OCI-LY3 (cell line): ENCODE results near the gene WDR31.

Experiments used
- H2AFZ ChIP-seq: fragments of 200-600, 300-600 bp; shearing (Covaris generic); 2 replicates; pipeline ENCODE4 v1.6.0; 2014; ENCODE audit warnings: antibody characterized with exemption, low read depth, low read length
- H3K27ac ChIP-seq: fragments of 200-600, 300-600 bp; sonication (generic); 2 replicates; pipeline ENCODE4 v1.5.1; 2014; ENCODE audit warnings: mild to moderate bottlenecking, low read length, moderate library complexity, mixed read lengths
- H3K27me3 ChIP-seq: fragments of 200-600, 300-600 bp; sonication (generic); 2 replicates; pipeline ENCODE4 v1.6.1; 2014; ENCODE audit warnings: low read depth, low read length, mixed read lengths
- H3K36me3 ChIP-seq: fragments of 200-600, 300-600 bp; sonication (generic); replicated peaks from 2 replicates; pipeline ENCODE3; 2014; ENCODE audit warnings: low read depth, low read length, mixed read lengths
- H3K4me1 ChIP-seq: fragments of 300-600, 200-600 bp; sonication (generic); 2 replicates; pipeline ENCODE4 v1.6.1; 2014; ENCODE audit warnings: low read length, mixed read lengths
- H3K4me2 ChIP-seq: fragments of 200-600, 300-600 bp; sonication (generic); 2 replicates; pipeline ENCODE4 v1.6.1; 2014; ENCODE audit warnings: low read length, mixed read lengths
- H3K4me3 ChIP-seq: fragments of 300-600, 200-600 bp; sonication (generic); 2 replicates; pipeline ENCODE4 v1.5.1; 2014; ENCODE audit warnings: antibody characterized with exemption, mild to moderate bottlenecking, low read length, moderate library complexity
- H3K79me2 ChIP-seq: fragments of 300-600, 200-600 bp; shearing (Covaris generic); 2 replicates; pipeline ENCODE4 v1.6.1; 2014; ENCODE audit warnings: mild to moderate bottlenecking, low read length, mixed read lengths
- H3K9ac ChIP-seq: fragments of 300-600, 200-600 bp; shearing (Covaris generic); 2 replicates; pipeline ENCODE4 v1.6.0; 2014; ENCODE audit warnings: mild to moderate bottlenecking, low read length, moderate library complexity
- H3K9me3 ChIP-seq: fragments of 200-600, 300-600 bp; shearing (Covaris generic); 2 replicates; pipeline ENCODE4 v1.6.1; 2014; ENCODE audit warnings: low read length, mixed read lengths; ENCODE audit not compliant: insufficient read depth
- H4K20me1 ChIP-seq: fragments of 200-600, 300-600 bp; sonication (generic); 2 replicates; pipeline ENCODE4 v1.6.1; 2016; ENCODE audit warnings: low read length, mixed read lengths; ENCODE audit not compliant: insufficient read depth
- EZH2phosphoT487 ChIP-seq: fragments of 200-600 bp; shearing (Covaris generic); IDR thresholded peaks from 2 replicates; pipeline ENCODE4 v1.6.1; 2018; ENCODE audit warnings: antibody characterized with exemption, mixed run types, low read depth
- TF ChIP-seq, protein P1 (sequence below): fragments of 200-600, 300-600 bp; sonication (generic); IDR thresholded peaks from 2 replicates; pipeline ENCODE4 v1.5.1; 2014; ENCODE audit warnings: antibody characterized with exemption, low read length, low read depth

Gene WDR31

GRCh38 chr9:113350937-113351336 lies 10.9 kb upstream of the WDR31 start:
- peak overlapping the region; percentile 90 for H3K4me3 ChIP-seq
- H3K27ac ChIP-seq: peak overlapping the region; percentile 90
- H3K9ac ChIP-seq: peak overlapping the region; percentile 83

GRCh38 chr9:113350107-113350661 lies 10.1 kb upstream of the WDR31 start:
- Histone ChIP-seq H3K79me2 (no peaks in the 10 kb centered on the region), H3K9ac (peak overlapping the region; percentile 83), H4K20me1 (no peaks in the 10 kb centered on the region), H3K4me1 (peaks cover 34% of the 10 kb centered on the region), H3K9me3 (no peaks in the 10 kb centered on the region), H3K27me3 (no peaks in the 10 kb centered on the region), H3K36me3 (no peaks in the 10 kb centered on the region), H3K27ac (peak overlapping the region; percentile 90), H3K4me3 (peak overlapping the region; percentile 90), H3K4me2 (peak overlapping the region; percentile 97), H2AFZ (peak overlapping the region; percentile 70)
- no peak for TF ChIP-seq EZH2phosphoT487
- TF ChIP-seq, protein P1, sequence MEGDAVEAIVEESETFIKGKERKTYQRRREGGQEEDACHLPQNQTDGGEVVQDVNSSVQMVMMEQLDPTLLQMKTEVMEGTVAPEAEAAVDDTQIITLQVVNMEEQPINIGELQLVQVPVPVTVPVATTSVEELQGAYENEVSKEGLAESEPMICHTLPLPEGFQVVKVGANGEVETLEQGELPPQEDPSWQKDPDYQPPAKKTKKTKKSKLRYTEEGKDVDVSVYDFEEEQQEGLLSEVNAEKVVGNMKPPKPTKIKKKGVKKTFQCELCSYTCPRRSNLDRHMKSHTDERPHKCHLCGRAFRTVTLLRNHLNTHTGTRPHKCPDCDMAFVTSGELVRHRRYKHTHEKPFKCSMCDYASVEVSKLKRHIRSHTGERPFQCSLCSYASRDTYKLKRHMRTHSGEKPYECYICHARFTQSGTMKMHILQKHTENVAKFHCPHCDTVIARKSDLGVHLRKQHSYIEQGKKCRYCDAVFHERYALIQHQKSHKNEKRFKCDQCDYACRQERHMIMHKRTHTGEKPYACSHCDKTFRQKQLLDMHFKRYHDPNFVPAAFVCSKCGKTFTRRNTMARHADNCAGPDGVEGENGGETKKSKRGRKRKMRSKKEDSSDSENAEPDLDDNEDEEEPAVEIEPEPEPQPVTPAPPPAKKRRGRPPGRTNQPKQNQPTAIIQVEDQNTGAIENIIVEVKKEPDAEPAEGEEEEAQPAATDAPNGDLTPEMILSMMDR: no peak

More at GRCh38 chr9:113350937-113351336, 10.9 kb upstream of the WDR31 start:
- no peaks in the 10 kb centered on the region for H3K36me3 ChIP-seq
- no peaks in the 10 kb centered on the region for H3K27me3 ChIP-seq
- peak overlapping the region; percentile 70; the same call in 1 of the 2 replicates for H2AFZ ChIP-seq
- H3K4me2 ChIP-seq: peak overlapping the region; percentile 97
- H4K20me1 ChIP-seq: no peaks in the 10 kb centered on the region
- peaks cover 30% of the 10 kb centered on the region for H3K4me1 ChIP-seq
- no peaks in the 10 kb centered on the region for H3K79me2 ChIP-seq
- no peak for TF ChIP-seq EZH2phosphoT487
- TF ChIP-seq, protein P1: no peak
- no peaks in the 10 kb centered on the region for H3K9me3 ChIP-seq

- H2AFZ ChIP-seq: peak within 1 kb of the TSS; percentile 70
- no peaks in the 10 kb centered on the region for H4K20me1 ChIP-seq
- TF ChIP-seq, protein P1: no peak
- no peak for TF ChIP-seq EZH2phosphoT487
- H3K36me3 ChIP-seq: no peaks in the 10 kb centered on the region
- no peaks in the 10 kb centered on the region for H3K79me2 ChIP-seq
- H3K4me3 ChIP-seq: peak within 1 kb of the TSS; percentile 90
- peak within 1 kb of the TSS; percentile 90 for H3K27ac ChIP-seq
- peak within 1 kb of the TSS; percentile 97 for H3K4me2 ChIP-seq
- H3K9me3 ChIP-seq: no peaks in the 10 kb centered on the region
- peak within 1 kb of the TSS; percentile 83 for H3K9ac ChIP-seq
- H3K27me3 ChIP-seq: no peaks in the 10 kb centered on the region
- peaks cover 34% of the 10 kb centered on the region for H3K4me1 ChIP-seq
Measured at GRCh38 chr9:113349445-113350094, 9.5 kb upstream of the WDR31 start, which contains the start of gene BSPRY. Gene BSPRY, plus strand, starts transcription at chr9:113349541. Its CDS starts 39 bp downstream, at chr9:113349580.

DNA sequence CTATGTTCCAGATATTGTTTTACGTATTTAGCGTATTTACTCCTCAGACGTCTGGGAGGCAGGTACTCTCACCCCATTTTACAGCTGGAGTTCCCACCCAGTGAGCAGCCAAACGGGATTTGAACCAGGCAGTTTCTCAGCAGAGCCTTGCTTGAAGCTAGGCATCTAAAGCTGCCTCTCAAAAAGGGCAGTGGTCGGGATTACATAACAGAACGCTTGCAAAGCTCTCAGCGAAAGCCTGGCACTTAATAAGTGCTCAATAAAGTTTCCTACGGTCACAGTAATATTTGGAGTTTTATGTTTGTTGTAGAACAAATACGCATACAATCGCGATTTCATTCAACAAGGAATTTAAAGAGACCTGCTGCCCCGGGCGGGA lies 9.0 kb upstream of the WDR31 start:
- Histone ChIP-seq H3K27me3 (no peaks in the 10 kb centered on the region), H3K27ac (no peak overlapping the region), H3K4me2 (peak overlapping the region; percentile 97), H2AFZ (no peak overlapping the region), H3K4me1 (peaks cover 34% of the 10 kb centered on the region), H3K79me2 (no peaks in the 10 kb centered on the region), H3K36me3 (no peaks in the 10 kb centered on the region), H3K4me3 (peak overlapping the region; percentile 90), H3K9me3 (no peaks in the 10 kb centered on the region), H3K9ac (no peak overlapping the region), H4K20me1 (no peaks in the 10 kb centered on the region)
- TF ChIP-seq, protein P1: no peak
- no peak for TF ChIP-seq EZH2phosphoT487
